Neural cell (in vitro differentiated cells): ENCODE results near the gene MPDZ. TPM values are rescaled to one million over a fixed set of nuclear protein-coding genes. Genes with fewer than 3 reads are reported as not detected.

Experiments used
- H2AFZ ChIP-seq: fragments of 200-600, 300-800 bp; sonication (generic), shearing (Covaris generic); 2 replicates; pipeline ENCODE4 v1.6.0; 2014; ENCODE audit warnings: low read depth, mild to moderate bottlenecking, antibody characterized with exemption, low read length, moderate library complexity
- H3F3A ChIP-seq: fragments of 200-600 bp; shearing (Covaris generic); 2 replicates; pipeline ENCODE4 v1.6.1; 2016; ENCODE audit warnings: mild to moderate bottlenecking, moderate library complexity, mixed read lengths, antibody characterized with exemption, low read length; ENCODE audit not compliant: insufficient read depth, poor library complexity, severe bottlenecking
- H3K27ac ChIP-seq: fragments of 200-600, 300-800 bp; sonication (generic), shearing (Covaris generic); 2 replicates; pipeline ENCODE4 v1.5.1; 2014; ENCODE audit warnings: mild to moderate bottlenecking, low read length, moderate library complexity
- H3K27me3 ChIP-seq: fragments of 300-800, 200-600 bp; sonication (generic), shearing (Covaris generic); 2 replicates; pipeline ENCODE4 v1.6.0; 2014; ENCODE audit warnings: mild to moderate bottlenecking, low read depth, low read length, moderate library complexity; ENCODE audit not compliant: insufficient read depth
- H3K36me3 ChIP-seq: fragments of 300-800, 200-600 bp; sonication (generic), shearing (Covaris generic); 2 replicates; pipeline ENCODE4 v1.5.1; 2014; ENCODE audit warnings: mild to moderate bottlenecking, antibody characterized with exemption, low read length, moderate library complexity; ENCODE audit not compliant: insufficient read depth
- H3K4me2 ChIP-seq: fragments of 300-800, 200-600 bp; sonication (generic), shearing (Covaris generic); 2 replicates; pipeline ENCODE4 v1.6.0; 2014; ENCODE audit warnings: mild to moderate bottlenecking, low read length
- H3K4me3 ChIP-seq: fragments of 300-800, 200-600 bp; sonication (generic), shearing (Covaris generic); 2 replicates; pipeline ENCODE4 v1.5.1; 2014; ENCODE audit warnings: mild to moderate bottlenecking, low read length, moderate library complexity
- H3K79me2 ChIP-seq: fragments of 200-600 bp; shearing (Covaris generic); replicated peaks from 2 replicates; pipeline ENCODE4 v1.6.0; 2014; ENCODE audit warnings: mild to moderate bottlenecking, low read length, moderate library complexity; ENCODE audit not compliant: insufficient read depth
- H3K9ac ChIP-seq: fragments of 300-800, 200-600 bp; sonication (generic), shearing (Covaris generic); 2 replicates; pipeline ENCODE4 v1.6.1; 2016; ENCODE audit warnings: mild to moderate bottlenecking, low read length, mixed read lengths
- H3K9me2 ChIP-seq: fragments of 200-600 bp; shearing (Covaris generic); 2 replicates; pipeline ENCODE4 v1.6.1; 2016; ENCODE audit warnings: mild to moderate bottlenecking, low read length, mixed read lengths; ENCODE audit not compliant: insufficient read depth
- H3K9me3 ChIP-seq: fragments of 200-600, 300-800 bp; sonication (generic), shearing (Covaris generic); 2 replicates; pipeline ENCODE4 v1.6.1; 2016; ENCODE audit warnings: mild to moderate bottlenecking, mixed run types, low read length, moderate library complexity, mixed read lengths
- H4K20me1 ChIP-seq: fragments of 200-600 bp; shearing (Covaris generic); 2 replicates; pipeline ENCODE4 v1.6.1; 2016; ENCODE audit warnings: mild to moderate bottlenecking, mixed run types; ENCODE audit not compliant: insufficient read depth
- CTCF ChIP-seq: fragments of 450-650 bp; IDR thresholded peaks from 2 replicates; pipeline ENCODE4 v1.5.1; 2014; ENCODE audit warnings: antibody characterized with exemption, mild to moderate bottlenecking, moderate library complexity; ENCODE audit not compliant: poor library complexity, severe bottlenecking
- EP300 ChIP-seq: fragments of 450-650 bp; conservative IDR thresholded peaks from 2 replicates; pipeline ENCODE4 v1.6.1; 2014; ENCODE audit warnings: antibody characterized with exemption, mild to moderate bottlenecking, moderate library complexity; ENCODE audit not compliant: poor library complexity, severe bottlenecking
- EZH2 ChIP-seq: fragments of 200-600, 300-800 bp; shearing (Covaris generic), sonication (generic); IDR thresholded peaks from 2 replicates; pipeline ENCODE4 v1.6.1; 2014; ENCODE audit warnings: antibody characterized with exemption, low read length, borderline replicate concordance, mild to moderate bottlenecking; ENCODE audit not compliant: insufficient read depth, poor library complexity, severe bottlenecking
- MXI1 ChIP-seq: fragments of 450-650 bp; conservative IDR thresholded peaks from 2 replicates; pipeline ENCODE4 v1.6.1; 2014; ENCODE audit warnings: antibody characterized with exemption, mild to moderate bottlenecking; ENCODE audit not compliant: poor library complexity, severe bottlenecking
- POLR2AphosphoS5 ChIP-seq: IDR thresholded peaks from 2 replicates; pipeline ENCODE4 v1.6.1; 2012
- RAD21 ChIP-seq: fragments of 450-650 bp; conservative IDR thresholded peaks from 2 replicates; pipeline ENCODE4 v1.6.1; 2014; ENCODE audit warnings: antibody characterized with exemption, mild to moderate bottlenecking, moderate library complexity
- SMC3 ChIP-seq: fragments of 450-650 bp; conservative IDR thresholded peaks from 2 replicates; pipeline ENCODE4 v1.6.1; 2014; ENCODE audit warnings: antibody characterized with exemption, mild to moderate bottlenecking, moderate library complexity; ENCODE audit not compliant: poor library complexity
- TAF1 ChIP-seq: IDR thresholded peaks from 2 replicates; pipeline ENCODE4 v1.6.1; 2012; ENCODE audit warnings: low read depth
- polyA plus RNA-seq: library from polyadenylated mRNA; depleted of rRNA; stranded (reverse); fragments of >200 nt; gene quantifications from 2 replicates; pipeline ENCODE4 v1.2.3, GENCODE V29; 2014
- TF ChIP-seq, protein P1 (sequence below): IDR thresholded peaks from 2 replicates; pipeline ENCODE4 v1.6.1; 2012; ENCODE audit warnings: borderline replicate concordance

The MPDZ gene
- polyA plus RNA-seq, 1 donor from 2014 or later, result 13.1 TPM

DNA sequence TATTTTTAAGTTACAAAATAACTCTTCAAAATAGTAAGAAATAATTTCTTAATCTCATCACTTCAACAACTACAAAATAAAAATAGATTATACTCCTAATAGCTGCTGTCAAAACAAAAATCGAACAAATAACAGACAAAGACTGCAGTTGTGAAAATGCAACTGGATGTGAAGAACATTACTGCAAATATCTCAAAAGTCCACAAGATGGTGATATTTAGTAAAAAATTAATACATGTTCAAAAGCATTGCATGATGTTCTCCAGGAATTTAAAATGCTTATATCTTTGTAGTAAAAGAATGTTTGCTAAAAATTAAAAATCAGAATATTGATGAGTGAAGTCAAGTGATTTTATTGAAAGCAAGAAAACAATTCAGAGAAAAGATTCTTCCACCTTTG is 66.2 kb downstream of the MPDZ start:
- no peaks in the 10 kb centered on the region for H3K9me3 ChIP-seq

DNA sequence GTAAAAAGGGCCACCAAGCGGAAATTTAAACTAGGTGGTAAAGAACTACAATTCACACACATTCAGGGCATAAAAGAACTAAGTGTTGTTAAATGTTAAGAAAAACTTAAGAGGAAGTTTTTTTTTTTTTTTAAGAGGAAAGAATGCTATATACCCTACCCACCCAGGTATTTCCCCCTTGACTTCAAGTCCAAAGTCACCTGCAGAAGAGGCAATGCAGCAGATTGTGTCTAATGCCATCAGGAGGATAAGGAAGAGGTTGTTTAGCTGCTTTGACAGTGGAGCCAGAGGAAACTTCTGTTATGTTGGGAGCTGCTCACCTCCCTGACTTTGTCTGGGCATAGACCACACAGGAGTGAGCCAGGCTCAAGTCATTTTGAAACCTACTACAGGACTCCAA is 69.2 kb downstream of the MPDZ start:
- H3K4me2 ChIP-seq, result no peak overlapping the region
- H4K20me1 ChIP-seq, result no peaks in the 10 kb centered on the region
- H3K79me2 ChIP-seq, result no peaks in the 10 kb centered on the region
- no peak for TF ChIP-seq EZH2
- TF ChIP-seq CTCF, result no peak
- no peaks in the 10 kb centered on the region for H3K9me3 ChIP-seq
- H3K27me3 ChIP-seq, result no peaks in the 10 kb centered on the region
- no peaks in the 10 kb centered on the region for H3F3A ChIP-seq
- H3K27ac ChIP-seq, result no peak overlapping the region
- H3K9me2 ChIP-seq, result no peaks in the 10 kb centered on the region
- H3K9ac ChIP-seq, result no peak overlapping the region
- H3K4me3 ChIP-seq, result no peak overlapping the region
- no peaks in the 10 kb centered on the region for H3K36me3 ChIP-seq
- H2AFZ ChIP-seq, result no peak overlapping the region

More for the DNA sequence above, 66.2 kb downstream of the MPDZ start:
- no peaks in the 10 kb centered on the region for H3K9me2 ChIP-seq
- H3K27me3 ChIP-seq, result no peaks in the 10 kb centered on the region
- H2AFZ ChIP-seq, result no peak overlapping the region
- H3K36me3 ChIP-seq, result no peaks in the 10 kb centered on the region
- no peak overlapping the region for H3K9ac ChIP-seq
- H3F3A ChIP-seq, result no peaks in the 10 kb centered on the region
- no peak overlapping the region for H3K27ac ChIP-seq
- no peak overlapping the region for H3K4me3 ChIP-seq
- H3K79me2 ChIP-seq, result no peaks in the 10 kb centered on the region
- no peaks in the 10 kb centered on the region for H4K20me1 ChIP-seq
- peak; percentile 63 for TF ChIP-seq RAD21
- TF ChIP-seq CTCF, result peak; percentile 61
- no peak for TF ChIP-seq MXI1
- no peak overlapping the region for H3K4me2 ChIP-seq

DNA sequence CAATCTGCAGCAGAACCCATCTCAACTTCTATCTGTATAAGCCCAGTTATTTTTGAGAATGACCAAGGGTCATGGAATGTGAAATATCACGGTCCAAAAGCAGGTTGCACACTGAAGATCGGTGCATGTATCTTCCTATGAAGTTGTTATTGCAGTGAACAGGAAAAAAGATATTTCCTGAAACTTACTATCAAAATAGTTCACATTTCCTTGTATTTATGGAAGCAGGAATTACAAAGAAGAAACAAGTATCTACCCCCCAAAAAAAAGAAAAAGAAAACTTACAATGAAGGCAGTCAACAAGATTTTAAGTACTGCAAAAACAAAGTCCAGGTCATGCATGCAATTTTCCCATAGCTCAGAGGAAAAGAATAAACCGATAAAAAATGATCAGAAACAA is 70.0 kb downstream of the MPDZ start:
- Histone ChIP-seq H3K9me2 (no peaks in the 10 kb centered on the region), H3K36me3 (no peaks in the 10 kb centered on the region), H3K4me3 (no peak overlapping the region), H3K79me2 (no peaks in the 10 kb centered on the region), H4K20me1 (no peaks in the 10 kb centered on the region), H3K27ac (no peak overlapping the region), H3K9me3 (no peaks in the 10 kb centered on the region), H3K4me2 (no peak overlapping the region), H3K9ac (no peak overlapping the region), H2AFZ (no peak overlapping the region), H3F3A (no peaks in the 10 kb centered on the region), H3K27me3 (no peaks in the 10 kb centered on the region)
- TF ChIP-seq SMC3 (no peak), MXI1 (no peak), RAD21 (no peak), EP300 (no peak), TAF1 (no peak), POLR2AphosphoS5 (no peak), CTCF (no peak), EZH2 (no peak)
- TF ChIP-seq, protein P1, sequence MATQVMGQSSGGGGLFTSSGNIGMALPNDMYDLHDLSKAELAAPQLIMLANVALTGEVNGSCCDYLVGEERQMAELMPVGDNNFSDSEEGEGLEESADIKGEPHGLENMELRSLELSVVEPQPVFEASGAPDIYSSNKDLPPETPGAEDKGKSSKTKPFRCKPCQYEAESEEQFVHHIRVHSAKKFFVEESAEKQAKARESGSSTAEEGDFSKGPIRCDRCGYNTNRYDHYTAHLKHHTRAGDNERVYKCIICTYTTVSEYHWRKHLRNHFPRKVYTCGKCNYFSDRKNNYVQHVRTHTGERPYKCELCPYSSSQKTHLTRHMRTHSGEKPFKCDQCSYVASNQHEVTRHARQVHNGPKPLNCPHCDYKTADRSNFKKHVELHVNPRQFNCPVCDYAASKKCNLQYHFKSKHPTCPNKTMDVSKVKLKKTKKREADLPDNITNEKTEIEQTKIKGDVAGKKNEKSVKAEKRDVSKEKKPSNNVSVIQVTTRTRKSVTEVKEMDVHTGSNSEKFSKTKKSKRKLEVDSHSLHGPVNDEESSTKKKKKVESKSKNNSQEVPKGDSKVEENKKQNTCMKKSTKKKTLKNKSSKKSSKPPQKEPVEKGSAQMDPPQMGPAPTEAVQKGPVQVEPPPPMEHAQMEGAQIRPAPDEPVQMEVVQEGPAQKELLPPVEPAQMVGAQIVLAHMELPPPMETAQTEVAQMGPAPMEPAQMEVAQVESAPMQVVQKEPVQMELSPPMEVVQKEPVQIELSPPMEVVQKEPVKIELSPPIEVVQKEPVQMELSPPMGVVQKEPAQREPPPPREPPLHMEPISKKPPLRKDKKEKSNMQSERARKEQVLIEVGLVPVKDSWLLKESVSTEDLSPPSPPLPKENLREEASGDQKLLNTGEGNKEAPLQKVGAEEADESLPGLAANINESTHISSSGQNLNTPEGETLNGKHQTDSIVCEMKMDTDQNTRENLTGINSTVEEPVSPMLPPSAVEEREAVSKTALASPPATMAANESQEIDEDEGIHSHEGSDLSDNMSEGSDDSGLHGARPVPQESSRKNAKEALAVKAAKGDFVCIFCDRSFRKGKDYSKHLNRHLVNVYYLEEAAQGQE, result no peak
